Measurements from ENCODE around the gene NAGPA. TPM values are rescaled to one million over a fixed set of nuclear protein-coding genes. Genes with fewer than 3 reads are reported as not detected.

Gene NAGPA
- total and polyA plus RNA-seq, 2 of the 13 experiments (the other 11 are each of a cell fraction or from before 2014, with no cell fraction given), result 27.1 to 60.3 TPM

GRCh38 chr16:5033256-5034166, at the start of gene NAGPA (continued):
- TF ChIP-seq ZNF432 (CRISPR knock-in tag; IDR thresholded peaks at IDR 0.05; ENCODE audit: borderline replicate concordance) (0 out of 2 replicates have a peak, but pooled peaks have one; percentile 61), ZBTB21 (CRISPR knock-in tag; IDR thresholded peaks at IDR 0.05) (0 out of 2 replicates have a peak, but pooled peaks have one; percentile 36), BORCS8-MEF2B (CRISPR knock-in tag; IDR thresholded peaks at IDR 0.05) (peak; percentile 89), NCOA2 (CRISPR knock-in tag; IDR thresholded peaks at IDR 0.05) (peak; percentile 64), ZNF850 (CRISPR knock-in tag; conservative IDR thresholded peaks at IDR 0.05) (no peak), ZSCAN20 (CRISPR knock-in tag; IDR thresholded peaks at IDR 0.05; ENCODE audit: borderline replicate concordance) (peak; percentile 90), ZNF761 (CRISPR knock-in tag; conservative IDR thresholded peaks at IDR 0.05) (peak; percentile 68; the same call in 1 of the 2 replicates), ZNF124 (CRISPR knock-in tag; IDR thresholded peaks at IDR 0.05) (peak; percentile 95), SP140L (CRISPR knock-in tag; IDR thresholded peaks at IDR 0.05; ENCODE audit: borderline replicate concordance) (no peak; the same call in 1 of the 2 replicates), PCBP2 (optimal IDR thresholded peaks at IDR 0.05; ENCODE audit: low read depth, low read length, poor library complexity, severe bottlenecking) (no peak), NFE2L2 (IDR thresholded peaks at IDR 0.05; ENCODE audit: low read length) (peak; percentile 7; the same call in 1 of the 2 replicates), TBX2 (CRISPR knock-in tag; IDR thresholded peaks at IDR 0.05; ENCODE audit: borderline replicate concordance) (peak; percentile 71; the same call in 1 of the 2 replicates), MATR3 (CRISPR knock-in tag; IDR thresholded peaks at IDR 0.05) (0 out of 2 replicates have a peak, but pooled peaks have one; percentile 12), ZNF557 (CRISPR knock-in tag; IDR thresholded peaks at IDR 0.05) (peak; percentile 89; the same call in 1 of the 2 replicates), RBM39 (IDR thresholded peaks at IDR 0.05; ENCODE audit: low read depth, low read length, poor library complexity, severe bottlenecking) (peak; percentile 64), ZNF598 (CRISPR knock-in tag; IDR thresholded peaks at IDR 0.05; ENCODE audit: borderline replicate concordance) (peak; percentile 43; the same call in 1 of the 2 replicates), BRD4 (CRISPR knock-in tag; IDR thresholded peaks at IDR 0.05) (peak; percentile 99; the same call in 1 of the 2 replicates), ZNF629 (CRISPR knock-in tag; conservative IDR thresholded peaks at IDR 0.05) (no peak; the same call in 1 of the 2 replicates), ZNF768 (CRISPR knock-in tag; IDR thresholded peaks at IDR 0.05) (peak; percentile 70), ZNF644 (CRISPR knock-in tag; IDR thresholded peaks at IDR 0.05; ENCODE audit: low read depth) (no peak; the same call in 1 of the 2 replicates), SPEN (CRISPR knock-in tag; IDR thresholded peaks at IDR 0.05; ENCODE audit: low read depth) (peak; percentile 94), SKI (IDR thresholded peaks at IDR 0.05; ENCODE audit: partially characterized antibody) (no peak), ZKSCAN5 (CRISPR knock-in tag; IDR thresholded peaks at IDR 0.05) (peak; percentile 24; the same call in 1 of the 2 replicates)
- TF ChIP-seq, protein P1, sequence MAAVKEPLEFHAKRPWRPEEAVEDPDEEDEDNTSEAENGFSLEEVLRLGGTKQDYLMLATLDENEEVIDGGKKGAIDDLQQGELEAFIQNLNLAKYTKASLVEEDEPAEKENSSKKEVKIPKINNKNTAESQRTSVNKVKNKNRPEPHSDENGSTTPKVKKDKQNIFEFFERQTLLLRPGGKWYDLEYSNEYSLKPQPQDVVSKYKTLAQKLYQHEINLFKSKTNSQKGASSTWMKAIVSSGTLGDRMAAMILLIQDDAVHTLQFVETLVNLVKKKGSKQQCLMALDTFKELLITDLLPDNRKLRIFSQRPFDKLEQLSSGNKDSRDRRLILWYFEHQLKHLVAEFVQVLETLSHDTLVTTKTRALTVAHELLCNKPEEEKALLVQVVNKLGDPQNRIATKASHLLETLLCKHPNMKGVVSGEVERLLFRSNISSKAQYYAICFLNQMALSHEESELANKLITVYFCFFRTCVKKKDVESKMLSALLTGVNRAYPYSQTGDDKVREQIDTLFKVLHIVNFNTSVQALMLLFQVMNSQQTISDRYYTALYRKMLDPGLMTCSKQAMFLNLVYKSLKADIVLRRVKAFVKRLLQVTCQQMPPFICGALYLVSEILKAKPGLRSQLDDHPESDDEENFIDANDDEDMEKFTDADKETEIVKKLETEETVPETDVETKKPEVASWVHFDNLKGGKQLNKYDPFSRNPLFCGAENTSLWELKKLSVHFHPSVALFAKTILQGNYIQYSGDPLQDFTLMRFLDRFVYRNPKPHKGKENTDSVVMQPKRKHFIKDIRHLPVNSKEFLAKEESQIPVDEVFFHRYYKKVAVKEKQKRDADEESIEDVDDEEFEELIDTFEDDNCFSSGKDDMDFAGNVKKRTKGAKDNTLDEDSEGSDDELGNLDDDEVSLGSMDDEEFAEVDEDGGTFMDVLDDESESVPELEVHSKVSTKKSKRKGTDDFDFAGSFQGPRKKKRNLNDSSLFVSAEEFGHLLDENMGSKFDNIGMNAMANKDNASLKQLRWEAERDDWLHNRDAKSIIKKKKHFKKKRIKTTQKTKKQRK (IDR thresholded peaks at IDR 0.05; ENCODE audit: low read length), result no peak
- TF ChIP-seq, protein P2, sequence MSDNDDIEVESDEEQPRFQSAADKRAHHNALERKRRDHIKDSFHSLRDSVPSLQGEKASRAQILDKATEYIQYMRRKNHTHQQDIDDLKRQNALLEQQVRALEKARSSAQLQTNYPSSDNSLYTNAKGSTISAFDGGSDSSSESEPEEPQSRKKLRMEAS (IDR thresholded peaks at IDR 0.05), result peak; percentile 92
- TF ChIP-seq, protein P3, sequence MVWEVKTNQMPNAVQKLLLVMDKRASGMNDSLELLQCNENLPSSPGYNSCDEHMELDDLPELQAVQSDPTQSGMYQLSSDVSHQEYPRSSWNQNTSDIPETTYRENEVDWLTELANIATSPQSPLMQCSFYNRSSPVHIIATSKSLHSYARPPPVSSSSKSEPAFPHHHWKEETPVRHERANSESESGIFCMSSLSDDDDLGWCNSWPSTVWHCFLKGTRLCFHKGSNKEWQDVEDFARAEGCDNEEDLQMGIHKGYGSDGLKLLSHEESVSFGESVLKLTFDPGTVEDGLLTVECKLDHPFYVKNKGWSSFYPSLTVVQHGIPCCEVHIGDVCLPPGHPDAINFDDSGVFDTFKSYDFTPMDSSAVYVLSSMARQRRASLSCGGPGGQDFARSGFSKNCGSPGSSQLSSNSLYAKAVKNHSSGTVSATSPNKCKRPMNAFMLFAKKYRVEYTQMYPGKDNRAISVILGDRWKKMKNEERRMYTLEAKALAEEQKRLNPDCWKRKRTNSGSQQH (CRISPR knock-in tag; IDR thresholded peaks at IDR 0.05; ENCODE audit: low read depth), result peak; percentile 99

All from HepG2 (cell line).